Sigmoid colon (tissue), 4 donors: ENCODE measurements around the gene ANXA3.

ENCODE experiments used
- EP300 ChIP-seq, 4 donors: sonication (generic); formaldehyde crosslinking; IDR thresholded peaks; one replicate each; pipeline ENCODE4 v1.6.1; 2017; ENCODE audit warnings: antibody characterized with exemption in 4 of 4
- POLR2A ChIP-seq, 2 donors: fragments of 450-650 bp; IDR thresholded peaks; one replicate each; pipeline ENCODE4 v1.6.1; 2016; ENCODE audit warnings: antibody characterized with exemption in 2 of 2, mild to moderate bottlenecking in 2 of 2, moderate library complexity in 2 of 2
- POLR2AphosphoS5 ChIP-seq, 4 donors: sonication (generic); formaldehyde crosslinking; IDR thresholded peaks; one replicate each; pipeline ENCODE4 v1.6.1; 2017; ENCODE audit warnings: antibody characterized with exemption in 4 of 4
- TF ChIP-seq, protein P1 (sequence below), 4 experiments: fragments of 450-650 bp in 3 of 4; fragments of 200-600 bp in 1 of 4; IDR thresholded peaks; one replicate each; pipeline ENCODE4 v1.5.1; 2016 to 2019; ENCODE audit warnings: antibody characterized with exemption in 4 of 4, mild to moderate bottlenecking in 3 of 4, moderate library complexity in 2 of 4

DNA sequence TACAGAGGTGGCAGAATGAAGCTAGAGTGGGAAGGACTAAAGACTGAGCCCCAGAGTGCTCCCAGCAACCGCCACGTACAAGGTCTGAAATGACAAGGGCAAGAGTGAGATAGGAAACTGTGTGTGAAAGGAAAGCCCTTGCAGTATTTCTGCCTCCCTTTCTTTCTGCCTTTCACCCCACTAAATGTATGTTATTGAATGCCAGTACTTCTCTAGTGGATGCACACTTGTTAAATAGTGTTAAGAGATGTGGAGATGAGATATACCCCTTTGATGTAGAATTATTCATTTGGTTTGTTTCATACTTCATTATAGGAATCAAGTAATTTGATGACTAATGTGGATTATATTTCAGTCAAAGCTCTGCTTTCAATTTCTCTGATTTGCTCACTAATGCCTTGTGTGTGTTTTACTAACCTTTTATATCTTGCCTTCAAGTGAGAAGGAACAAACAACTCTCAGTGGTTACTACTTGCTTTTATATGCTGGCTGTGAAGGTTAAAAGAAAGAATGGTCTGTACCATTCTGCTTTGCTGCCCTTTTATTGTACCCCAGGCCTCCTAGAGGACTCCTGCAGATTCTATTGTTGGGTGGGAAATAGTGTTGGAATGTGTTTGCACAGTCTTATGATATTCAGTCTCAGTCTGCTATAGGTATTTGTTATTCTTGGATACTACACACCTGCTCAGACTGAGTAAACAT is 8.0 kb upstream of the ANXA3 start:
- TF ChIP-seq POLR2A (IDR thresholded peaks at IDR 0.05) (no peak), EP300 (IDR thresholded peaks at IDR 0.05) (no peak), POLR2AphosphoS5 (IDR thresholded peaks at IDR 0.05) (no peak)
- TF ChIP-seq, protein P1, sequence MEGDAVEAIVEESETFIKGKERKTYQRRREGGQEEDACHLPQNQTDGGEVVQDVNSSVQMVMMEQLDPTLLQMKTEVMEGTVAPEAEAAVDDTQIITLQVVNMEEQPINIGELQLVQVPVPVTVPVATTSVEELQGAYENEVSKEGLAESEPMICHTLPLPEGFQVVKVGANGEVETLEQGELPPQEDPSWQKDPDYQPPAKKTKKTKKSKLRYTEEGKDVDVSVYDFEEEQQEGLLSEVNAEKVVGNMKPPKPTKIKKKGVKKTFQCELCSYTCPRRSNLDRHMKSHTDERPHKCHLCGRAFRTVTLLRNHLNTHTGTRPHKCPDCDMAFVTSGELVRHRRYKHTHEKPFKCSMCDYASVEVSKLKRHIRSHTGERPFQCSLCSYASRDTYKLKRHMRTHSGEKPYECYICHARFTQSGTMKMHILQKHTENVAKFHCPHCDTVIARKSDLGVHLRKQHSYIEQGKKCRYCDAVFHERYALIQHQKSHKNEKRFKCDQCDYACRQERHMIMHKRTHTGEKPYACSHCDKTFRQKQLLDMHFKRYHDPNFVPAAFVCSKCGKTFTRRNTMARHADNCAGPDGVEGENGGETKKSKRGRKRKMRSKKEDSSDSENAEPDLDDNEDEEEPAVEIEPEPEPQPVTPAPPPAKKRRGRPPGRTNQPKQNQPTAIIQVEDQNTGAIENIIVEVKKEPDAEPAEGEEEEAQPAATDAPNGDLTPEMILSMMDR (IDR thresholded peaks at IDR 0.05), result no peak
